ENCODE data around the gene ATF7IP2.

- TF ChIP-seq CTCF (optimal IDR thresholded peaks at IDR 0.05 in 1 of 3, IDR thresholded peaks at IDR 0.05 in 1 of 3, conservative IDR thresholded peaks at IDR 0.05 in 1 of 3; ENCODE audit: extremely low read depth in 1 of 3, insufficient read depth in 2 of 3, low read length in 3 of 3): no peak
- no peak for TF ChIP-seq EZH2 (IDR thresholded peaks at IDR 0.05; ENCODE audit: low read length)
Measured at GRCh38 chr16:10519297-10519696, 133.4 kb downstream of the ATF7IP2 start.

Data from keratinocyte (primary cell).